ENCODE results near the gene IL36G.

IL36G gene

GRCh38 chr2:112949456-112949855 lies 28.4 kb upstream of the IL36G start:
- H3K4me3 ChIP-seq (ENCODE audit: low read length): no peak overlapping the region
- no peaks in the 10 kb centered on the region for H3K9me3 ChIP-seq (ENCODE audit: control insufficient read depth, low read length)
- no peaks in the 10 kb centered on the region for H3K4me1 ChIP-seq (ENCODE audit: control insufficient read depth, insufficient read depth, low read length)
- no peaks in the 10 kb centered on the region for H3K36me3 ChIP-seq (ENCODE audit: control insufficient read depth, insufficient read depth, low read length)
- H3K9ac ChIP-seq (ENCODE audit: low read length): no peak overlapping the region
- no peaks in the 10 kb centered on the region for H3K27me3 ChIP-seq (ENCODE audit: control insufficient read depth, insufficient read depth, low read length)

DNA sequence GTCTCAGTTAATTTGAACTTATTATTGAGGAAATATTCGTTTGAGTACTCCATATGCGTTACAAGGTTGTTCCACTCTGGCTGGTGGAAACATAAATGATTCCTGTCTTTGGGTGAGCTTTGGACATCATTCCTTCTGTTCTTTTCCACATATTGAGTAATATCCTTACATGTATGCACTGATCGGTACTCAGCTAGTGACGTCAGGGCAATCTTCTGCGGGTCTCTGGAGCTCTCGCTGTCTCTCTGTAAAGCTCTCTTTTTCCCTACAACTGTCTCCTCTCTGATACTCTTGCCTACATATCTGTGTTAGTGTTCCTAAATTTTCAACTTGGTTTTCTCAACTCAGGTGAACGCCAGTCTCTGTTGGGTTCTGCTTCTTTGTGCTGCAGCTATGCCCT lies 23.4 kb upstream of the IL36G start:
- H3K4me3 ChIP-seq (ENCODE audit: low read length): no peak overlapping the region
- H3K27me3 ChIP-seq (ENCODE audit: control insufficient read depth, insufficient read depth, low read length): no peaks in the 10 kb centered on the region
- no peaks in the 10 kb centered on the region for H3K9me3 ChIP-seq (ENCODE audit: control insufficient read depth, low read length)
- no peaks in the 10 kb centered on the region for H3K36me3 ChIP-seq (ENCODE audit: control insufficient read depth, insufficient read depth, low read length)
- H3K9ac ChIP-seq (ENCODE audit: low read length): no peak overlapping the region
- H3K4me1 ChIP-seq (ENCODE audit: control insufficient read depth, insufficient read depth, low read length): peaks cover 11% of the 10 kb centered on the region

- Histone ChIP-seq H3K4me3 (ENCODE audit: low read length) (no peak overlapping the region), H3K27me3 (ENCODE audit: control insufficient read depth, insufficient read depth, low read length) (no peaks in the 10 kb centered on the region), H3K9ac (ENCODE audit: low read length) (no peak overlapping the region), H3K36me3 (ENCODE audit: control insufficient read depth, insufficient read depth, low read length) (no peaks in the 10 kb centered on the region), H3K4me1 (ENCODE audit: control insufficient read depth, insufficient read depth, low read length) (peaks cover 11% of the 10 kb centered on the region), H3K9me3 (ENCODE audit: control insufficient read depth, low read length) (no peaks in the 10 kb centered on the region)
Observed at GRCh38 chr2:112957511-112957910, 20.3 kb upstream of the IL36G start.

- Histone ChIP-seq H3K27me3 (ENCODE audit: control insufficient read depth, insufficient read depth, low read length) (no peaks in the 10 kb centered on the region), H3K9ac (ENCODE audit: low read length) (no peak overlapping the region), H3K4me3 (ENCODE audit: low read length) (no peak overlapping the region), H3K9me3 (ENCODE audit: control insufficient read depth, low read length) (no peaks in the 10 kb centered on the region), H3K36me3 (ENCODE audit: control insufficient read depth, insufficient read depth, low read length) (no peaks in the 10 kb centered on the region), H3K4me1 (ENCODE audit: control insufficient read depth, insufficient read depth, low read length) (peaks cover 11% of the 10 kb centered on the region)
Observed at GRCh38 chr2:112958428-112959108, 19.2 kb upstream of the IL36G start.

- Histone ChIP-seq H3K36me3 (ENCODE audit: control insufficient read depth, insufficient read depth, low read length) (no peaks in the 10 kb centered on the region), H3K9me3 (ENCODE audit: control insufficient read depth, low read length) (no peaks in the 10 kb centered on the region), H3K9ac (ENCODE audit: low read length) (no peak overlapping the region), H3K27me3 (ENCODE audit: control insufficient read depth, insufficient read depth, low read length) (no peaks in the 10 kb centered on the region), H3K4me1 (ENCODE audit: control insufficient read depth, insufficient read depth, low read length) (peaks cover 11% of the 10 kb centered on the region), H3K4me3 (ENCODE audit: low read length) (no peak overlapping the region)
Observed at GRCh38 chr2:112959109-112959812, 18.5 kb upstream of the IL36G start.

GRCh38 chr2:112960230-112960825 lies 17.5 kb upstream of the IL36G start:
- Histone ChIP-seq H3K4me1 (ENCODE audit: control insufficient read depth, insufficient read depth, low read length) (peaks cover 11% of the 10 kb centered on the region), H3K4me3 (ENCODE audit: low read length) (no peak overlapping the region), H3K27me3 (ENCODE audit: control insufficient read depth, insufficient read depth, low read length) (no peaks in the 10 kb centered on the region), H3K36me3 (ENCODE audit: control insufficient read depth, insufficient read depth, low read length) (no peaks in the 10 kb centered on the region), H3K9me3 (ENCODE audit: control insufficient read depth, low read length) (no peaks in the 10 kb centered on the region), H3K9ac (ENCODE audit: low read length) (no peak overlapping the region)

- Histone ChIP-seq H3K4me3 (ENCODE audit: low read length) (no peak overlapping the region), H3K9me3 (ENCODE audit: control insufficient read depth, low read length) (no peaks in the 10 kb centered on the region), H3K4me1 (ENCODE audit: control insufficient read depth, insufficient read depth, low read length) (peaks cover 11% of the 10 kb centered on the region), H3K27me3 (ENCODE audit: control insufficient read depth, insufficient read depth, low read length) (no peaks in the 10 kb centered on the region), H3K36me3 (ENCODE audit: control insufficient read depth, insufficient read depth, low read length) (no peaks in the 10 kb centered on the region), H3K9ac (ENCODE audit: low read length) (no peak overlapping the region)
Observed at GRCh38 chr2:112962308-112963175, 15.3 kb upstream of the IL36G start.

GRCh38 chr2:112967023-112967422 lies 10.8 kb upstream of the IL36G start:
- Histone ChIP-seq H3K9ac (ENCODE audit: low read length) (no peak overlapping the region), H3K27me3 (ENCODE audit: control insufficient read depth, insufficient read depth, low read length) (no peaks in the 10 kb centered on the region), H3K4me3 (ENCODE audit: low read length) (no peak overlapping the region), H3K9me3 (ENCODE audit: control insufficient read depth, low read length) (no peaks in the 10 kb centered on the region), H3K4me1 (ENCODE audit: control insufficient read depth, insufficient read depth, low read length) (no peaks in the 10 kb centered on the region), H3K36me3 (ENCODE audit: control insufficient read depth, insufficient read depth, low read length) (no peaks in the 10 kb centered on the region)

DNA sequence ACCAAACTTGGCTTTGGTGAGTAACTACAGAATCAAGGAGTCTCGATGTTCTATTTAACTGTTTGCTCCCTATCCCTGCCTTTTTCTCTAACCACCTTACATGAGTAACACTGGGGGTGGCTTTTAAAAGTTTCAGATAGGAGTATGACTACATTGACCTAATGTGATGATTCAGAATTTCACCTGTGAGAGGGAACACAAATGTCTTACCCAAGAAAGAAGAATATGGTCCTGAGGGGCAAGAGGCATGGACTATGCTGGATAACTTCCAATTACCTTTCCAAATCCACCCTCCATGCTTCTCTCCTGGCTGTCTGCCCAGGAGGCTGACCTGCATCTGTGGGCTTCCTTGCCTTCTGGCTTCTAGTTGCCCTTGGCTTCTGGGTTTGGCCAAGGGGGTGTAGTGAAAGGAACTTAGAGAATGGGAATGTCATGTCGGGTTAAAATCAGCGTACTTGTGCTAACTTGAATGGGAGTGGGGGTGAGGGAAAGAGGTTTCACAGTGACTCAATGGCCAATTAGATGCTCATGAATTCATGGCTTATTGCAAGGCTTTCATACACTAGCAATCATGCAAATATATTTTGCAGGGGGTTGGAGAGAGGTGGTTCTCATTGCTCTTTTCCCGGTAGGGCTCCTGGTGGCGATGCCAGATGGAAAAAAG lies 5.3 kb upstream of the IL36G start:
- H3K36me3 ChIP-seq (ENCODE audit: control insufficient read depth, insufficient read depth, low read length): no peaks in the 10 kb centered on the region
- H3K9ac ChIP-seq (ENCODE audit: low read length): no peak overlapping the region
- H3K4me3 ChIP-seq (ENCODE audit: low read length): no peak overlapping the region
- no peaks in the 10 kb centered on the region for H3K4me1 ChIP-seq (ENCODE audit: control insufficient read depth, insufficient read depth, low read length)
- no peaks in the 10 kb centered on the region for H3K9me3 ChIP-seq (ENCODE audit: control insufficient read depth, low read length)
- H3K27me3 ChIP-seq (ENCODE audit: control insufficient read depth, insufficient read depth, low read length): peaks cover 5% of the 10 kb centered on the region

- H3K4me3 ChIP-seq (ENCODE audit: low read length): no peak overlapping the region
- H3K36me3 ChIP-seq (ENCODE audit: control insufficient read depth, insufficient read depth, low read length): no peaks in the 10 kb centered on the region
- no peak overlapping the region for H3K9ac ChIP-seq (ENCODE audit: low read length)
- no peaks in the 10 kb centered on the region for H3K4me1 ChIP-seq (ENCODE audit: control insufficient read depth, insufficient read depth, low read length)
- no peaks in the 10 kb centered on the region for H3K9me3 ChIP-seq (ENCODE audit: control insufficient read depth, low read length)
- peaks cover 5% of the 10 kb centered on the region for H3K27me3 ChIP-seq (ENCODE audit: control insufficient read depth, insufficient read depth, low read length)
Observed at GRCh38 chr2:112973156-112973555, 4.7 kb upstream of the IL36G start.

DNA sequence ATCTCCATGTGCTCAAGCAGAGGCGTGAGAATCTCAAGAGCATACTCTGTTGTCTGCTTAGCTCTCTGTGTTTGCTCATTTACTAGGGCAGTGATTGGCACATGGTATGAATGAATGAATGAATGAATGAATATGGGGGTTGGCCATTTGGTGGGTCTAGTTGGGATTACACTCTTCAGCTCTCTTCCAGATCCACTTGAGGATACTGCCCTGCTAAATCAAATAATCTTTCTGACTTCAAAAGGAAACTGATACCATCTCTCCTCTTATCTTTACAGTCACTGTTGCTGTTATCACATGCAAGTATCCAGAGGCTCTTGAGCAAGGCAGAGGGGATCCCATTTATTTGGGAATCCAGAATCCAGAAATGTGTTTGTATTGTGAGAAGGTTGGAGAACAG lies 1.9 kb downstream of the IL36G start:
- no peak overlapping the region for H3K9ac ChIP-seq (ENCODE audit: low read length)
- no peaks in the 10 kb centered on the region for H3K4me1 ChIP-seq (ENCODE audit: control insufficient read depth, insufficient read depth, low read length)
- H3K4me3 ChIP-seq (ENCODE audit: low read length): no peak overlapping the region
- no peaks in the 10 kb centered on the region for H3K36me3 ChIP-seq (ENCODE audit: control insufficient read depth, insufficient read depth, low read length)
- peaks cover 5% of the 10 kb centered on the region for H3K27me3 ChIP-seq (ENCODE audit: control insufficient read depth, insufficient read depth, low read length)
- no peaks in the 10 kb centered on the region for H3K9me3 ChIP-seq (ENCODE audit: control insufficient read depth, low read length)
